Loucy (cell line): Measurements from ENCODE around the gene ZFP36L2.

Experiments
- EZH2phosphoT487 ChIP-seq: fragments of 200-600 bp; IDR thresholded peaks from 2 replicates; pipeline ENCODE4 v1.6.1; 2018; ENCODE audit warnings: antibody characterized with exemption, mild to moderate bottlenecking, moderate library complexity, borderline replicate concordance
- TF ChIP-seq, protein P1 (sequence below): fragments of 200-600 bp; sonication (generic); conservative IDR thresholded peaks from 2 replicates; pipeline ENCODE4 v1.5.1; 2014; ENCODE audit warnings: mild to moderate bottlenecking, antibody characterized with exemption, low read length

DNA sequence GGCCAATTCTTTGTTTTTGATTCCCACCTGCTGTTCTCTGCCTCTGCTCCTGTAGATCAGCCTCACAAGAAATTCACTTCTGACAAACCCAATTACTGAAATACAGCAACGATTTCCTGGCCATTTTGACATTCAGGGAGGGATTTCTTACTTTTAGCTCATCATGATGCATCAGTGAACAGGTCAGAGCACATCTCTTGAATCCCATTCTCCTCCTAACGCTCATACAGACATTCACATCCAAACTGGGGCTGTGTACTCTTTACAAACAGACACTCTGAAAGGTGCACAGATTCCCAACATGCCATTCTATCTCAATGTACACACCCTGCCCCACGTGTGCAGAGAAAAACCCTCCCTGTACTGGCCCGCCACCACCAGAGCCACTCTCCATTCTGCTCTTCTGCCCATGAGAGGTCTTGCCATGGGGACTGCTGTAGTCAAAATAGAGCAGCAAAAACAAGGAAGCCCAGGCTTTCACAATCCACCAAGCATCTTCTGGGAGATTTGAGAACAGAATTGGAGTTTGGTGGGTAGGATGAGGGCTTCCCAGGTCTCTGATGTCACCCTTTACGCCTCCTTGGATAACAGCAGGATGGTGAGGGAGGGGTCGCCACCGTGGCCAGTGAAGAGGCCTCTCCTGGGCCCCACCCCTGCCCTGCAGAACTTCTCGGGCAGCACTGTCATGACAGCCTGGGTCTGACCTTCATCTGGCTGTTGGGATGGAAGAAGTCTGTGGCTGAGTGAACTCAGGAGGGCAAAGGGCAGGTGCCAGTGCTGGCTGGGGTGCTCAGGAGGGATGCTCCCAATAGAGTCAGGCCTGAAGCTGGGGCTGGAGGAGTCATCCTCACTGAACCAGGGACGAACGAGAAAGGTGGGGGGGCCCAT is 41.9 kb upstream of the ZFP36L2 start:
- TF ChIP-seq, protein P1, sequence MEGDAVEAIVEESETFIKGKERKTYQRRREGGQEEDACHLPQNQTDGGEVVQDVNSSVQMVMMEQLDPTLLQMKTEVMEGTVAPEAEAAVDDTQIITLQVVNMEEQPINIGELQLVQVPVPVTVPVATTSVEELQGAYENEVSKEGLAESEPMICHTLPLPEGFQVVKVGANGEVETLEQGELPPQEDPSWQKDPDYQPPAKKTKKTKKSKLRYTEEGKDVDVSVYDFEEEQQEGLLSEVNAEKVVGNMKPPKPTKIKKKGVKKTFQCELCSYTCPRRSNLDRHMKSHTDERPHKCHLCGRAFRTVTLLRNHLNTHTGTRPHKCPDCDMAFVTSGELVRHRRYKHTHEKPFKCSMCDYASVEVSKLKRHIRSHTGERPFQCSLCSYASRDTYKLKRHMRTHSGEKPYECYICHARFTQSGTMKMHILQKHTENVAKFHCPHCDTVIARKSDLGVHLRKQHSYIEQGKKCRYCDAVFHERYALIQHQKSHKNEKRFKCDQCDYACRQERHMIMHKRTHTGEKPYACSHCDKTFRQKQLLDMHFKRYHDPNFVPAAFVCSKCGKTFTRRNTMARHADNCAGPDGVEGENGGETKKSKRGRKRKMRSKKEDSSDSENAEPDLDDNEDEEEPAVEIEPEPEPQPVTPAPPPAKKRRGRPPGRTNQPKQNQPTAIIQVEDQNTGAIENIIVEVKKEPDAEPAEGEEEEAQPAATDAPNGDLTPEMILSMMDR: no peak
- no peak for TF ChIP-seq EZH2phosphoT487
